ENCODE results near the gene RAB6A.
"Not testable (repeated sequence)": the region's sequence is repeated elsewhere in the genome, so short reads cannot be mapped to it uniquely, and the experiment has no call there.

The RAB6A gene

GRCh38 chr11:73761403-73761945, 600 bp upstream of the RAB6A start:
- DNase-seq = no peak

- DNase-seq = no peak
Observed at GRCh38 chr11:73760135-73760678, 667 bp downstream of the RAB6A start.

GRCh38 chr11:73759610-73760134, 1.2 kb downstream of the RAB6A start:
- DNase-seq = no peak

GRCh38 chr11:73758451-73758850, 2.4 kb downstream of the RAB6A start:
- DNase-seq = no peak

GRCh38 chr11:73757598-73757997, 3.3 kb downstream of the RAB6A start:
- DNase-seq = no peak

GRCh38 chr11:73755670-73756069, 5.2 kb downstream of the RAB6A start:
- DNase-seq = no peak

GRCh38 chr11:73753938-73754337, 6.9 kb downstream of the RAB6A start:
- no peak for DNase-seq

- no peak for DNase-seq
Observed at GRCh38 chr11:73752903-73753302, 8.0 kb downstream of the RAB6A start.

- DNase-seq = no peak
Observed at GRCh38 chr11:73752216-73752867, 8.5 kb downstream of the RAB6A start.

GRCh38 chr11:73750862-73751261, 10.0 kb downstream of the RAB6A start:
- DNase-seq = not testable (repeated sequence)

- DNase-seq = no peak
Observed at GRCh38 chr11:73750228-73750627, 10.6 kb downstream of the RAB6A start.

- no peak for DNase-seq
Observed at GRCh38 chr11:73749118-73749517, 11.8 kb downstream of the RAB6A start.

GRCh38 chr11:73748300-73748699, 12.6 kb downstream of the RAB6A start:
- no peak for DNase-seq

GRCh38 chr11:73747762-73748161, 13.1 kb downstream of the RAB6A start:
- DNase-seq = no peak

- no peak for DNase-seq
Observed at GRCh38 chr11:73746701-73747100, 14.2 kb downstream of the RAB6A start.

- no peak for DNase-seq
Observed at GRCh38 chr11:73743045-73743444, 17.8 kb downstream of the RAB6A start.

GRCh38 chr11:73735959-73736358, 24.9 kb downstream of the RAB6A start:
- not testable (repeated sequence) for DNase-seq

GRCh38 chr11:73734993-73735392, 25.9 kb downstream of the RAB6A start:
- DNase-seq = no peak

GRCh38 chr11:73734011-73734410, 26.9 kb downstream of the RAB6A start:
- DNase-seq = not testable (repeated sequence)

GRCh38 chr11:73732936-73733335, 27.9 kb downstream of the RAB6A start:
- DNase-seq = not testable (repeated sequence)

GRCh38 chr11:73729594-73730206, 31.2 kb downstream of the RAB6A start:
- DNase-seq = no peak

- no peak for DNase-seq
Observed at GRCh38 chr11:73728000-73728399, 32.9 kb downstream of the RAB6A start.

- DNase-seq = no peak
Observed at GRCh38 chr11:73726825-73727224, 34.0 kb downstream of the RAB6A start.

GRCh38 chr11:73717136-73717535, 43.7 kb downstream of the RAB6A start:
- DNase-seq = no peak
